ENCODE results near the gene ZC2HC1B. TPM values are rescaled to one million over a fixed set of nuclear protein-coding genes. Genes with fewer than 3 reads are reported as not detected.

ZC2HC1B gene
- not detected in 2 replicates for total RNA-seq (2014; rRNA removed; shearing (Covaris generic))

GRCh38 chr6:143864234-143864633, at the start of gene ZC2HC1B:
TSS of gene ZC2HC1B (plus strand) at chr6:143864474. CDS start at chr6:143864540, 66 bp downstream.

GRCh38 chr6:143842902-143843676, 21.2 kb upstream of the ZC2HC1B start, which contains the start of gene LTV1:
TSS of gene LTV1 (plus strand) at chr6:143843338. CDS start at chr6:143843478, 140 bp downstream.

Small RNAs within 50 kb of the gene (small RNA-seq; reads per million reads assigned to genes)
- not detected for gene ZC2HC1B

Other genes starting within 250 kb of the ZC2HC1B start
- gene PHACTR2, start 186.5 kb upstream of the ZC2HC1B start, total RNA-seq (2014; rRNA removed; shearing (Covaris generic)): 7.5 and 10.4 TPM in 2 replicates
- gene LTV1, start 21.1 kb upstream of the ZC2HC1B start, total RNA-seq (2014; rRNA removed; shearing (Covaris generic)): 31.3 and 37.5 TPM in 2 replicates
- gene PLAGL1, start 143.8 kb downstream of the ZC2HC1B start, total RNA-seq (2014; rRNA removed; shearing (Covaris generic)): 1.8 and 3.5 TPM in 2 replicates
- 70.8 and 73.0 TPM in 2 replicates for gene SF3B5, start 231.1 kb downstream of the ZC2HC1B start, total RNA-seq (2014; rRNA removed; shearing (Covaris generic))

Measured in A375 (cell line).